ENCODE measurements around the gene TGFBR3.

TGFBR3 gene

DNA sequence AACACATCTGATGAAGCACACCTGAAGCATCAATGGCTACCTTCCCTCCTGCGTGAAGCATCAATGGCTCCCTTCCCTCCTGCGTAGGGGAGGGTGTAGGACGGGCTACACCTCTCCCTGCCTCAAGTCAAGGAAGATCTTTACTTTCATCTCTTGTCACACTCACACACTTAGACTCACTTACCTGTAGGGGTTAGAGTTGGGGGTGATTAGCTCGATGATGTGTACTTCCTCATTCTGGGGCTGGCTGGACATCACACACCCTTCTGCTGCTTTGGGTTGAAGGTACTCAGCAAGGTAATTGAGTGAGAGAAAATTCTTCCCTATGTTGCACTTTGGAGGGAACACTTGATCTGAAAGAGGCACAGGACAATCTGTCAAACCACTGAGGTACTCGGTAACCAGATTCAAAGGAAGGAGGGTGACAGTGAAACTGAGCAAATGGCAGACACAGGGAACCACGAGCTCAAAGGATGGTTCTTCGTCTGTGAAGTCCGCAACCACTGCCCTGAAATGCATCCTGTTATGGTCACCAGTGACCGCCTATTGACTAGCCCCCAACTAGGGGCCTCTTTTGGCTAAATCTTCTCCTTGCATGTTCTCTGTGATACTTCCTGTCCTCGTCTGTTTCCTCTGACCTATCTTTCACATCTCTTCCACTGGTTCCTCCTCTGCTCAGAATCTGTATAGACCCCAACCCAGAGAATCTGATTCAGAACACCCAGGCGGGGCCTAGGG lies 156.2 kb downstream of the TGFBR3 start:
- no peak for DNase-seq

DNA sequence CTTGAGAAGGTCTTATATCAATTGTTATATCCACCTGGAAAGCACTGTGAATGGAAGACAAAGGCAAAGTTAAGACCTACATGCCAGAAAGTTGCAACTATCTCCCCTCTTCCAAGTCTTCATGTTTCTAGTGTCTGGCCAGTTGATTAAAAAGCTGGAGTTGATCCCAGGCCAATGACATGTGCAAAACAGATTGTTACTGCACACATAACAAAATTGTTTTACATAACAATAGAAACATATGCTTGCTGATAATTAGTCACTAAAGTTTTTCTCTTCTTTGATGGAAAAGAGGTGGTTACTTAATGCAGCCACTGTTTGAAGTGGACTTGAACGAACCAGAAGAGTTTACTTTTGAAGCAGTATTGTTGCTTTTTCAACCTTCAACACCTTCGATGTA lies 158.2 kb downstream of the TGFBR3 start:
- DNase-seq, result no peak

DNA sequence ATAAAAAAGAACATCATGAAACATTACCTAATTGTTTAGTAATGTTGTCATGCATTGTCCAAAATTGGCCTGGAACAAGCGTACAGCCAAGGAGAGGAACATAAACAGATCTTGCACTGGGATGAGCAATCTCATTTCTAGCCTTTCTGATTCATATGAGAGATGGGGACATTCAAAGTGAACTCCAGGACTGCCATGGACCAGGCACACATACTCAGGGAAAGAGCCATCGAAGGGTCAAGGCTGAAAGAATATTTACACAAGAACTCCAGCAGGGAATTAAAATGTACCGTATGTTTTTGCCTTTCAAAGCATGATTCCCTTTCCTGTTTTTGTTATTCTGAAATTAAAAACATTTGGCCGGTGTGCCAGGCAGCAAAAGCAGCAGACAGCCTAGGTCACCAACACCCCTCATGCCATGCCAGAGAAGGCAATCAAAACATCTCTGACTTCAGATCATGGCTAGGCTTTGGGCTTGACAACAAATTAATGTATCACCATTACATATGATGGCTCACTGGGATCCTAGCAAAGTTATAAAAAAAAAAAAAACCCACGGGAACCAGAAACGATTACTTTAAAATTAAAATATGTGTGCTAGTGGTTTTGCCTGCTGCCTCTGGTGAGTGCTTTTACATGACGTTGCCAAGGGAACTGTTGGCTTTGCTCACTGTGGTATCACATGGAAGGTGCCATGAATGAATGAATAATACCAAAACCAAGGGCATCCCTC lies 159.8 kb downstream of the TGFBR3 start:
- DNase-seq, result peak; percentile 15

DNA sequence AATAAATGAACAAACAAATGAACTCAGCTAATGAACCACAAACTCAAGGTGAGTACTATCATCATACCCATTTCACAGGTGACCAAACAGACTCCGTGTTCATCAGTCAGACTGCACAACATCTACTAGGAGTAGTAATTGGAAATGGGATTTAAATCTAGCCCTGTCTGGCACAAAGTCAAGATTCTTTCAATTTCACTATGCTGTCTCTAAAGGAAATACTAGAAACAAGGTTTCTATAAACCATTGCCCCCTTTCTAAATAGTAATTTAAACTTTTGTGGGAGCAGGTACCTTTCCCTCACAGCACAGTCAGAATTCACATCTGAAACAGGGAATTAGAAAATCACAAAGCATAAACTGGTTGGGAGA lies 160.3 kb downstream of the TGFBR3 start:
- DNase-seq, result no peak

DNA sequence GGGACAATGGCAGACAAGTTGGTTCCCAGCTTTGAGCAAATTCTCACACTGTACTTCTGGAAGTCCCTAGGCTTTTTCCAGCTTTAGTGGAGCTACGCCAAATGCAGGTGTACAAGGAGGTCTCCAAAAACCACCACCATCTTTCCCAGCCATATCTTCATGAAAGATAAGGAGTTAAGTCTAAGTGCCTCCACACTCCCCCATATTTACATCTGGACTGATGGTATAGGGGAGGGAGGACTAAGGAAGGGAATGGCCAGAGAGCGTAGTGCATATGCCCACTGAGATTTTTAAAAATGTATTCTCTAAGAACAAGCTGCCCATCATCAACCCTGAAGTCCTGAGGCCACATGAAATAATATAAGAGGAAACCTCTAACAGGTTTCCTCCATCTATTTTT lies 161.3 kb downstream of the TGFBR3 start:
- no peak for DNase-seq

DNA sequence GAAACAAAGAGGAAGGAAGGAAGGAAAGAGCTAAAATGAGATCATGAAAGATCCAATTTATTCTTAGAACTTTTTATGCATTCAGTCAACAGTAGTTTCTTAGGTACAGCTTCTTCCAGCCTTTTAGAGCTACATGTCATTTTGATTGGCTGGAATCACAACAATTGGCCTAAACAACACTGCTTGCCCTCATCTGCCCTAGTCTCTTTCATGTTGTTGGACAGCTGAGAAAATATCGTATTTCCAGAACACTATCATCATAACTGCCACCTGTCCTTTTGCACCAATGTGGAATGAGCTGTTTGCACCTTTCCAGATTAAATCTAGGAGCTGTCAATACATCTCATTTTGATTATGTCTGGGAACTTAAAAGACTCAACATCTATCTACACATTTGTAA lies 161.7 kb downstream of the TGFBR3 start:
- no peak for DNase-seq

DNA sequence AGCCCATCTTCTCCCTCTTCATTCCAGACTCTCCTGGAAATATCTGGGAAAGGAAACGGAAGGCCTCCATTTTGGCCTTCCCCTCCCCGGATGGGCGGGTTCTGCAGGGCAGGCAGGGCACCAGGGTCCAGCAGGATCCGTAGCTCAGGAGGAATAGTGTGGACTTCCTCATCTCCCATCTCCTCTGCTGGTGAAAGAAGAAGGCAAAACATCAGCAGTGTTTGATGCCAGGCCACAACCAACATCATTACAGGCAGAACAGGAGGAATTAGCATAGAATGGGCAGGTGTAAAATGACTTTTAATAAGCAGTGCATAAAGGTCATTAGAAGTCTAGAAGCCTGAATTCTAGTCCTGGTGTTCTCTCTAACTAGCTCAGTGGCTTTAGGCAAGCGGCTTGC lies 165.9 kb downstream of the TGFBR3 start:
- DNase-seq, result no peak

DNA sequence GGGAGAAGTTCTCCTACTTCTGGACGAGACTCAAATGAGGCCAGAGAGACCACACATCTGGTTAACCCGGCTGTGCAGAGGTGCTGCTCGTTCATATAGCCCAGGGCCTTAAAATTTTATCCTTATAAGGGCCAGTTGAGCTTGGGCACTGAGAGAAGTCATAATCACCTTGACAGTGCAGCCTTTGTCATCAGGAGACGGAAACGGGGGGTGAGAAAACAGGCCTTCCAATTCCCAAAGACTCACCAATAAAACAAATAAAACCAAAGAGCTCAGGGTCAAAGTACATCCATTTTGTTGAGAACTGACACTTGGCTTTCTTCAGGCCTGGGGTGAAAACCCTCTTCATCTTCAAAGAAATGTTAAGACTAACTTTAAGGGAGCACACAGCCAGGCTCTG lies 167.1 kb downstream of the TGFBR3 start:
- DNase-seq, result no peak

DNA sequence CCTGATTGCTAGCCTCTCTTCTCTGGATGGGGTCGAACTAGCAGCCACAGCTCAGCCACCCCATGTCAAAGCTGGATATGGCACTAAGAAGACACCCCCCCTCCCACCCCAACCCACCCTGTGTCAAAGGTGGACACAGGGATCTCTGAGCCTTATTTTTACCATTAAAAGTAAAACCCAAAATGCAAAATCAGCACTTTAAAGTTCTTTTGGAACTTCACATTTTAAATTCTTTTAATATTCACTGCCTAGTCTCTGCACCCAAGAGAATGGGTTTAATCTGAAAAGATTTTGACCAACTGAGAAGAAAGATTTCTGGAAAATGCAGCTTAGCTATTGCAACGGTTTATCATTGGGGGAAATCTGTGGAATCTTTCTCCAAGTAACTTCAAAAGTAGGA lies 167.6 kb downstream of the TGFBR3 start:
- no peak for DNase-seq

DNA sequence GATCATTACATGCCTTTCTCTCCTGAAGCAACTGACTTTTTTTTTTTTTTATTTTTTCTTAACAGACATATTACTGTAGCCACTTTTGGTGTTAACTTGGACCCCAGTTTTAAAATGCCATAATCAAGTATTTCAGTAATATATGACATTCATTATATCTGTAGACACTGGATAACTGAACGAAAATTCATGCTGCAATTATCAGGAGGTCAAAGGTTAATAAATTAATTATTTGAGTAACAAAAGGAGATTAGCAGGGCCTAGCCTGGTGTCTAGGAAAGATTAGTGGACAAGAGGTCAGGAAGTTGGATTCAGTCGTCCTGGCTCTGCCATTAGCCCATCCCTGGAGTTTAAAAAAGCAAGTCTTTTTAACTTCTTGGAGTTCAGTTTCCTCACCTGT lies 168.1 kb downstream of the TGFBR3 start:
- no peak for DNase-seq

DNA sequence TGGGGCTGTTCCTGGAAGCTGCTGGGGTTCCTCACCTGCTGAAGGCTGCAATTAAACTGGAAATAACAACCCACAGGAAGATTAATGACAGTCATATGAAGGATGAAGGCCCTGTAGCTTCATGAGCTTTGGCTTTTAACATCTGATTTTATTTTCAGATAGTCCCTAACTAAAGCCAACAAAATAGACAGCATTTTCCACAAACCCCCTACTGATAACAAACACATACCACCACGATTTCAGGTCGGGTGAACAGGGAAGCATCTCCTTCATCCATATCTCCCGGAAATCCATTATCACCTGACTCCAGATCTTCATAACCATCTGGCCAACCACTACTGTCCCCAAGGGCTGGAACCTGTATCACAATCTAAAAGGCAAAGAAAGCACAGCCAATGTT lies 169.6 kb downstream of the TGFBR3 start:
- no peak for DNase-seq

DNA sequence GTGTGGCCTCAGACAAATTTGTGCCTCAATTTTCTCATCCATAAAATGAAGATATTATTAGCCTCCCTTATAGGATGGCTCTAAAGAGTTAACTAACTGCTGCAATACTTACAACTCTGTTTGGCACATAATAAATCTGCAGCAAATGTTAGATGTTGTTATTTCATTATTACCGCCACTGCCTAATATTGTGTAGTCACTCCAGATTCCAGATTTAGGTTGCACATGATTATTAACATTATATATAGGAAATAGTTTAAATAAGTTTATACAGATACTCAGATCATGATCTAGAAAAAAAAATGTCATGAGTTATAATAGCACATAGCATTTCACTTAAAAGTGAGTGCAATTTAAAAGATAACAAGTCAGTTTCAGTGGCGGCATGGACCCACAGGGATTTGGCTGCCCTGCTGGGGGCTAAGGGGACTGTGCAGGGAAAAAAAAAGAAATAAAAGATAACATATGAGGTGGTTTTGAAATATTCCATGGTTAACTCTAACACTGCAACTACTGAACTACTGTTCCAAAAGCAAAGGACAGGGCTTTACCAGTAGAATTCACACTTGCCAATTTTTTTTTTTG lies 170.4 kb downstream of the TGFBR3 start:
- no peak for DNase-seq

DNA sequence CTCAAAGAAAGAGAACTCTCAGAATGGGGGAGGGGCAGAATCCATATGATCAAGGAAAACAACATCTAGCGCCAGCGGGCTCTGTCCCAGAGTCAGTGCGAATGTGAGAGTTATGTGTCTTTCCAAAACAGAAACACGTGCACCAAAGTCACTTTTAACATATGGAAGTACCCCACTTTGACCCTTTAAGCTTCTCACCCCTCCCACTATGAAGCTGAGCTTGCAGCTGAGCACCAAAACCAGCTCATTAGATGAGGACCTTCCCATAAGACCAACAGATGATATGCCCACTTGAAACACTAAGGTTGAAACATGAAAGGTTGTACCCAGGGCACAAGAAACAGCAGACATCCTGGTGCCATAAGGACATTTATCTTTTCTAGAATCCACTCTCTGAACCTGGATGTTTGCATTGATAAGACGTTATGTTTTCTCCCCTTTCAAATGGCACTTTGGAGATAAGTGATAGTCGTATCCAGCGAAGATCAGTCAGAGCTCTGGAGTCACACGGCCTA lies 171.0 kb downstream of the TGFBR3 start:
- no peak for DNase-seq

DNA sequence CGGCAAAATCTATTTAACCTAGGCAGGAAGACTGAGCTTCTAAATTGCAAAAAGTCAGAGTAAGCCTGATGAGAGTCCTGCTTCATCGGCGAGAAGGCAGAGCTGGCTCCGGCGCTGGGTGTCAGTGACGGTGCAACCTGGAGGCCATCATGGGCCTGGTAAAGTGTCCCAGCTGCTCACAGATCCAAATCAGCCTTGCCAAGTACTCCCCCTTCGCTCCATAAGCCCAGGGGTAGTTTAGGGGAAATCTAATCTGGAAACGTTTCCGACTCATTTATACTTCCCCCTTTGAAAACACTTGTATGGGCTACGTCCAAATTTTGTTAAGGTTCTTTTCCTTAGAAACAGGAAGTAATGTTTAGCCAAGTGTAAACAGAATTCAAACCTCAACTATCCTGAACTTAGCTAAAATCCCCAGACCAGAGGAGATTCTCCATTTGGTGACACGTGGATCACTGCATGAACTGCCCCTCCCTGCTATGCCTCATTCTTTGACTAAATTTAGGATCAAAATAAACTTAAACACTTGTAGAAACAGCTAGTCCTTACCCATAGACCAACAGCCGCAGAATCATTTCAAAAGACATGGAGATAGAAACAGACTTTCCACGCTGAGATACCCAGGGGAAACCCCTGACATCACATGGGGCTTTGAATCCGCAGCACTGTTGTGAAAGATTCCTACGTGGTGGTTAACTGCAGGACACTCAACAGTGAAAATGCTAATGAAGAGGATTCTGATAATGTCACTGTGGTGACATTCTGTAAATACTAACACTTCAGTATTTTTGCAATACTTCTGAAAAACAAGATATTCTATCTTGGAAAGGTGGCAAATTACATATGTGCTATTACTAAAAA lies 172.7 kb downstream of the TGFBR3 start:
- no peak for DNase-seq

DNA sequence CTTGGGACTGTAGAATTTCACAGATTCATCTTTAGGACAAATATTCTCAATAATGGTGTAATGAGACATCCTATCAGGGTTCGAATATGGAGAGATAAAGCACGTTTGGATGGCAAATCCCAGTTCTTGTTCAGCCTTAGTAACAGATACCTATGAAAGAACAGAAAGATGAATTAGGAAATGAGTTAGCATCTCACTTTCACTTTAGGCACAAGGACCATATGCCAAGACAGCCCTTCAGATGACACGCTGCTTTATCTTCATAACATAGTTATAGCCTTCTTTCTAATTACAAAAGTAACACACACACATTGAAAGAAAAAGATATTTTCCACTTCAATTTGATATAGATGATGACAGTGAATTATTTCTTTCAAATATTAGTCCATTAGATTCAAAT lies 173.6 kb downstream of the TGFBR3 start:
- DNase-seq, result no peak

DNA sequence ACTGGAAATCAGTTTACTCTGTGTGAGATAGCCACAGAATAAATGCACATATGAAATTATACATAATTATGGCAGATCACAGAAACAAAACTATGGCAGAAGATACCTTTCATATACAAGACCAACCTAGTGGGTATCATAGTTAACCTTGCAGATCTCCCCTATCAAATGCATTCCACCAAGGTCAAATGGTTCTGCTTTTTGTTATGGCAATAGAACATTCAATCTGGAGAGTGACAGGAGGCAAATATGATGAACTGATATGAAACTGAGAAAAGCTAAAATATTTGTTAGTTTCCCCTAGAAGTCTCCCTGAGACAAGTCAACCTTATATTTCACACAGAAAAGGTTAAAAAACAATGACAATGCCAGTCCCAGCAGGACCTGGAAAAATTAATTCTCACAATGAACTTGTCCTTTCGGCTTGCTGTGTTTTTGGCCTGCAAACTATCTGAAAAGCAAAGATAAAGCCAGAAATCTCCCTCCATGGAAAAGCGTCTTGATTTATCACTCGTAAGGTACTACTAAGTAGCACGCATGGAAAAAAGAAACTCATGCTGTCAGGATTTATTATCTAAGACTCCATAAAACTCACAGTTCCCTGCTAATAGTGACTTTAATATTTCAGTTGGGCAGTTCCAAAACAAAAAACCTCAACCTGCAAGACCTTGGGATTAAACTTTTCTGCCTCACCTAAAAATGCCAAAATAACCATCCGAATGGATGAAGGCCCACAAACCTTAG lies 174.3 kb downstream of the TGFBR3 start:
- DNase-seq, result no peak

DNA sequence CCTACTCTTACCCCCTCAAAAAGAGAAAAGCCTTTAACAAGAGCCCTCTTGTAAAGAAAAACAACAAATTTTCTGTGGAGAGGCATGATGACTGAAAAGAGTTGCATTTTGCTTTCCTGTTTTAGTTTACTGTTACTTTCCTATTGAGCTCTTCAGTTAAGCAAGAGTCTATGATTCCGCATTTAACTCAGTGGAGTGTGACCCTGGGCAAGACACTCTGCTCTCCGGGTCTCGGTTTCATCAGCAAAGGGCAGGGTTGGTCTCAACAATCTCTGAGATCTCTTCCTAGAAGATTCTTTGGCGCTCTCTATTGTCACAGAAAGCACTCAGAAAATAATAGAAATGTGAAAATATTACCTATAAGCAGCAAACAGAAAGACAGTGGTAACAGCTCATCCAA lies 175.7 kb downstream of the TGFBR3 start:
- no peak for DNase-seq

DNA sequence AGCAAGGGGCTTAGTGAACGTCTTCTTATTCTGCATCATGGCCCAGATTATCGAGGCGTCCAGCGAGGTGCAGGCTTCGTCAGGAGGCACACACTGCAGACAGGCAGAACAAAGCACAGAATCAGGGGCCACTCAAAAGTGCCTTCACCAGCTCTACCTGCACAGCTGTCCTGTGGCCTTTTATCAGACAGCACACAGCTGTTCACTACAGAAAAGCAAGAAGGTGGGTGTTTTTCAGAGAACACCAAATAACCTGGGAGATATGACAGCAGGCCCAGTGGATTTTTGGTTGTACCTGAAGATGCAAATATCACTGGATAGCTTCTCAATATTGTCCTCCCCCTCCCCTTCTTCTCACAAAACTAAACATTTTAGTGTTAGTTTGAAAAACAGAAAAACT lies 177.3 kb downstream of the TGFBR3 start:
- DNase-seq, result no peak

DNA sequence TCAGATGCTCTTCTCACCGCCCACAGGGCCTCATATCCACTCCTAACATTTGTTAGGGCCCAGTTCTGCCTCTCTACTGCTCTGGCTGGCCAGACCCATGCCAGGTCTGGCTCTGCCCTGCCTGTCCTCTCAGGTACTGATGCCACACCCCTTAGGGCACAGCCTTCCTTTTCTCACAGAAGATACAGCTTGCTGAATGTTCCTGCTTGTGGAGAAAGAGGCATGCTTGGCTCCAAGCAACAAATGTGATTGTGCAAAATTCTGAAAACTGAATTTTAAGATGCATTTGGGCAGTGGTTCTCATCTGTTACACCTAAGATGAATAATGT lies 178.1 kb downstream of the TGFBR3 start:
- no peak for DNase-seq

DNA sequence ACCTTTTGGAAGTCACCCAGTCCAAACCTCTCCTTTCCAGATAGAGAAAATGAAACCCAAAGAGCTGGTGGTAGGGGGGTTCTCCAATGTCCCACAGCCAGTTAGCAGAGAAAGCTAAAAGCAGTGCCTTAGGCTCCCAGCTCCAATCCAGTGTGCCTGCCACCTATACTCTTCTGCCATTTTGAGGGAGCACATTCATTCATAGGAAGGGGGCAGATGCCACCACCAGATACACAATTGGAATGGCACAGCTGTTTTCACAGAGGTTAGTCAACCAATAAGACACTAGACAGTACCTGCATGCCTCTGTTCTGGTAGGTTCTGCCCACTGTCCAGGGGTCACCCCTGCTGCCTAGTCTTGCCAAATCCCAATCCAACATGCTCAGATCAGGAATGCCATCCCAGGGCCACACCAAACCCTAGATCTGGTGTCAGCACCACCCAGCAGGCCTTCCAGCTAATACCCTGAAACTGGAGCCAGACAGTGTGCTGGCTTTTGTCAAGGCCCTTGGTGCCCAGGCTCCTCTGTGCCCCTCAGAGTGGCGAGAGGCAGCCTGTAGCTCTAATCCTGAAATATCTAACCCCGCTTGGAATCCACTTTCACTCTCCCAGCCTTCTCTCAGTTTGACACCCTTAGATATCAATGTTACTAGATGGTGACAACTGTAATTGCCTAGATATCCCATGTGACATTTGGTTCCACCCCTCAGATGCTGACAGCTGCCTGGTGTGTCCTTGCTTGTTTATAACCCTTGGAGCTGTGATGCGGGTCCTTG lies 178.6 kb downstream of the TGFBR3 start:
- DNase-seq, result no peak

DNA sequence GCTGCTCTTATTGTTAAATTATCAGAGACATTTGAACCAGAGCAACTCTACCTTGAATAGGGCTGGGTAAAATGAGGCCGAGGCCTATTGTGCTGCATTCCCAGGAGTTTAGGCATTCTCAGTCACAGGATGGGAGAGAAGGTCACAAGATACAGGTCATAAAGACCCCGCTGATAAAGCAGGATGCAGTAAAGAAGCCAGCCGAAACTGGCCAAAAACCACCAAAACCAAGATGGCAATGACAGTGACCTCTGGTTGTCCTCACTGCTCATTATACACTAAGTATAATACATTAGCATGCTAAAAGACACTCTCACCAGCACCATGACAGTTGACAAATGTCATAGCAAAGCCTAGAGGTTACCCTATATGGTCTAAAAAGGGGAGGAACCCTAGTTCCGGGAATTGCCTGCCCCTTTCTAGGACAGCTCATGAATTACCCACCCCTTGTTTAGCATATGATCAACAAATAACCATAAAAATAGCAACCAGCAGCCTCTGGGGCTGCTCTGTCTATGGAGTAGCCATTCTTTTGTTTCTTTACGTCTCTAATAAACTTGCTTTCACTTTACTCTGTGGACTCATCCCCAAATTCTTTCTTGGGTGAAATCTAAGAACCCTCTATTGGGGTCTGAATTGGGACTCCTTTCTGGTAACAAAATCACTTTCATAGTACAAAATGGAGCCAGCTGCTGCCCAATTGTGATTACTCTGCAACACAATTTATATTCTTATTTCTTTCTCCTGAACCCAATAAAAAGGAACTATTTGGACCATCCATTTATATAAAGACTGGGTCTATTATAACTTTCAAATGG lies 179.6 kb downstream of the TGFBR3 start:
- DNase-seq, result no peak

Data from T1000 (cell line).